Activated CD4-positive, alpha-beta T cell treated with anti-CD3 and anti-CD28 coated beads, Interleukin-2, Interleukin-4, amounts not matched to agents 100 ng/mL and 50 ng/mL, durations not matched to agents 16 hours and 8 hours (primary cell): ENCODE data around the gene VASH1.

Experiments
- DNase-seq: peaks from one replicate; pipeline ENCODE4 v3.0.0-alpha.2; 2020; ENCODE audit warnings: low spot score

VASH1 gene

GRCh38 chr14:76742966-76743365 is 18.3 kb upstream of the VASH1 start:
- no peak for DNase-seq

- no peak for DNase-seq
These were observed 8.5 kb upstream of the VASH1 start for GRCh38 chr14:76752744-76753143.

- no peak for DNase-seq
These were observed 7.6 kb upstream of the VASH1 start for GRCh38 chr14:76753541-76754198.

- no peak for DNase-seq
These were observed 6.7 kb upstream of the VASH1 start for GRCh38 chr14:76754586-76754985.

- no peak for DNase-seq
These were observed 5.5 kb upstream of the VASH1 start for GRCh38 chr14:76755610-76756370.

- DNase-seq: no peak
These were observed 4.9 kb upstream of the VASH1 start for GRCh38 chr14:76756371-76756750.

GRCh38 chr14:76759589-76759988 is 1.7 kb upstream of the VASH1 start:
- DNase-seq: no peak

- no peak for DNase-seq
These were observed 735 bp upstream of the VASH1 start for GRCh38 chr14:76760331-76761135.

GRCh38 chr14:76761960-76762410 is 717 bp downstream of the VASH1 start:
- DNase-seq: no peak

GRCh38 chr14:76762411-76763095 is 1.3 kb downstream of the VASH1 start:
- no peak for DNase-seq

GRCh38 chr14:76763096-76764041 is 2.1 kb downstream of the VASH1 start:
- no peak for DNase-seq

- DNase-seq: no peak
These were observed 4.2 kb downstream of the VASH1 start for GRCh38 chr14:76765461-76765931.

GRCh38 chr14:76767681-76768656 is 6.7 kb downstream of the VASH1 start:
- peak; percentile 75 for DNase-seq

GRCh38 chr14:76768671-76769500 is 7.6 kb downstream of the VASH1 start:
- DNase-seq: no peak

GRCh38 chr14:76769636-76770292 is 8.5 kb downstream of the VASH1 start:
- DNase-seq: no peak

GRCh38 chr14:76770521-76771436 is 9.5 kb downstream of the VASH1 start:
- no peak for DNase-seq

GRCh38 chr14:76771437-76771980 is 10.2 kb downstream of the VASH1 start:
- DNase-seq: no peak
